GM12874 (cell line): Measurements from ENCODE around the gene DCAF5.

Experiments
- CTCF ChIP-seq: IDR thresholded peaks from 2 replicates; pipeline ENCODE4 v1.5.1; 2011; ENCODE audit warnings: low read depth, mild to moderate bottlenecking, control low read depth, low read length, moderate library complexity; ENCODE audit not compliant: insufficient read depth

Gene DCAF5

GRCh38 chr14:69005432-69006148, 147.3 kb downstream of the DCAF5 start:
- no peak for TF ChIP-seq CTCF

GRCh38 chr14:69004731-69005431, 148.0 kb downstream of the DCAF5 start:
- TF ChIP-seq CTCF: no peak

- no peak for TF ChIP-seq CTCF
Observed at GRCh38 chr14:69003626-69004025, 149.3 kb downstream of the DCAF5 start.

GRCh38 chr14:69002069-69002468, 150.8 kb downstream of the DCAF5 start:
- TF ChIP-seq CTCF: no peak

- TF ChIP-seq CTCF: no peak
Observed at GRCh38 chr14:69001375-69001774, 151.5 kb downstream of the DCAF5 start.
